Retinal pigment epithelial cell (primary cell): ENCODE results near the gene DCC.
A peak's percentile ranks its signal among the peaks of the same experiment; 100 is the strongest.

Source experiments
- DNase-seq: peaks from one replicate; pipeline ENCODE4 v3.0.0-alpha.2; 2010; ENCODE audit warnings: low read depth
- H3K4me3 ChIP-seq: 2 replicates; pipeline ENCODE4 v1.5.1; 2011; ENCODE audit warnings: mild to moderate bottlenecking, low read length, control low read depth, moderate library complexity
- CTCF ChIP-seq: conservative IDR thresholded peaks from 2 replicates; pipeline ENCODE4 v1.5.1; 2011; ENCODE audit warnings: low read depth, low read length, control low read depth, inconsistent platforms

The DCC gene

GRCh38 chr18:52486052-52486451, 146.1 kb downstream of the DCC start:
- H3K4me3 ChIP-seq = no peak overlapping the region
- no peak for DNase-seq
- TF ChIP-seq CTCF = no peak

GRCh38 chr18:52489396-52490306, 149.7 kb downstream of the DCC start:
- no peak overlapping the region for H3K4me3 ChIP-seq
- no peak for DNase-seq
- TF ChIP-seq CTCF = no peak

- H3K4me3 ChIP-seq = no peak overlapping the region
- DNase-seq = no peak
- TF ChIP-seq CTCF = no peak
These were observed 156.4 kb downstream of the DCC start for GRCh38 chr18:52496426-52496825.

GRCh38 chr18:52499016-52499415, 159.0 kb downstream of the DCC start:
- DNase-seq = no peak
- no peak overlapping the region for H3K4me3 ChIP-seq
- no peak for TF ChIP-seq CTCF

- DNase-seq = peak; percentile 1
- no peak for TF ChIP-seq CTCF
- H3K4me3 ChIP-seq = no peak overlapping the region
These were observed 159.6 kb downstream of the DCC start for GRCh38 chr18:52499644-52500043.

GRCh38 chr18:52504589-52504988, 164.6 kb downstream of the DCC start:
- H3K4me3 ChIP-seq = no peak overlapping the region
- no peak for TF ChIP-seq CTCF
- no peak for DNase-seq

GRCh38 chr18:52510139-52510538, 170.1 kb downstream of the DCC start:
- H3K4me3 ChIP-seq = no peak overlapping the region
- TF ChIP-seq CTCF = no peak
- no peak for DNase-seq
